MV-4-11 (cell line): ENCODE measurements around the gene UBE2R2.

Experiments
- DNase-seq: peaks from one replicate; lab custom pipeline; 2025; lab: John Stamatoyannopoulos, UW

The UBE2R2 gene

GRCh38 chr9:33884856-33885701 lies 68.1 kb downstream of the UBE2R2 start:
- DNase-seq, result no peak

- no peak for DNase-seq
Measured at GRCh38 chr9:33885948-33886347, 69.0 kb downstream of the UBE2R2 start.

- no peak for DNase-seq
Measured at GRCh38 chr9:33893861-33894260, 76.9 kb downstream of the UBE2R2 start.

GRCh38 chr9:33894316-33894715 lies 77.4 kb downstream of the UBE2R2 start:
- no peak for DNase-seq

GRCh38 chr9:33903157-33903780 lies 86.3 kb downstream of the UBE2R2 start:
- peak; percentile 45 for DNase-seq

GRCh38 chr9:33905137-33905536 lies 88.2 kb downstream of the UBE2R2 start:
- DNase-seq, result no peak

- no peak for DNase-seq
Measured at GRCh38 chr9:33906769-33907168, 89.8 kb downstream of the UBE2R2 start.

- DNase-seq, result no peak
Measured at GRCh38 chr9:33907347-33907746, 90.4 kb downstream of the UBE2R2 start.

GRCh38 chr9:33908114-33908513 lies 91.2 kb downstream of the UBE2R2 start:
- no peak for DNase-seq

GRCh38 chr9:33908749-33909148 lies 91.8 kb downstream of the UBE2R2 start:
- DNase-seq, result peak; percentile 19

- DNase-seq, result no peak
Measured at GRCh38 chr9:33913541-33913940, 96.6 kb downstream of the UBE2R2 start.

GRCh38 chr9:33914887-33915628 lies 98.1 kb downstream of the UBE2R2 start:
- no peak for DNase-seq

- DNase-seq, result no peak
Measured at GRCh38 chr9:33917036-33917435, 100.1 kb downstream of the UBE2R2 start.

GRCh38 chr9:33919276-33919897 lies 102.4 kb downstream of the UBE2R2 start:
- DNase-seq, result no peak

GRCh38 chr9:33921967-33922895 lies 105.3 kb downstream of the UBE2R2 start:
- no peak for DNase-seq

GRCh38 chr9:33923079-33923478 lies 106.1 kb downstream of the UBE2R2 start:
- no peak for DNase-seq

GRCh38 chr9:33923998-33924701 lies 107.2 kb downstream of the UBE2R2 start:
- DNase-seq, result no peak

- DNase-seq, result peak; percentile 9
Measured at GRCh38 chr9:33924978-33925797, 108.2 kb downstream of the UBE2R2 start.

GRCh38 chr9:33926746-33927485 lies 110.0 kb downstream of the UBE2R2 start:
- DNase-seq, result no peak
